Measurements from ENCODE around the gene TRAK2. TPM values are rescaled to one million over a fixed set of nuclear protein-coding genes. Genes with fewer than 3 reads are reported as not detected.

Gene TRAK2
- total RNA-seq, 1 donor from 2014 or later: 20.1 TPM

GRCh38 chr2:201467666-201468065 lies 16.4 kb upstream of the TRAK2 start:
- ChIA-PET CTCF (no interaction called here), POLR2A (interaction anchor here (0.7 kb wide), 1 partner anchor 16 kb away, joined by 4 read pairs; the partner anchor contains the start of genes STRADB and TRAK2)
- intact Hi-C loops (cut with micrococcal nuclease): no loop called here
- no peaks in the 10 kb centered on the region for H3K9me3 Mint-ChIP-seq
- ATAC-seq (ENCODE audit: low read depth): no peak
- DNase-seq: no peak
- no peak overlapping the region for H3K27ac Mint-ChIP-seq
- H3K4me1 Mint-ChIP-seq: no peaks in the 10 kb centered on the region
- no peaks in the 10 kb centered on the region for H3K27me3 Mint-ChIP-seq
- H3K4me3 Mint-ChIP-seq: no peak overlapping the region
- TF ChIP-seq CTCF (IDR thresholded peaks at IDR 0.05): no peak
- peaks cover 78% of the 10 kb centered on the region for H3K36me3 Mint-ChIP-seq (ENCODE audit: low read depth)

GRCh38 chr2:201466050-201466675 lies 14.9 kb upstream of the TRAK2 start:
- ChIA-PET POLR2A (no interaction called here), CTCF (no interaction called here)
- ATAC-seq (ENCODE audit: low read depth) (no peak), DNase-seq (no peak)
- no peaks in the 10 kb centered on the region for H3K4me1 Mint-ChIP-seq
- peaks cover 4% of the 10 kb centered on the region for H3K9me3 Mint-ChIP-seq
- H3K27me3 Mint-ChIP-seq: no peaks in the 10 kb centered on the region
- no peak overlapping the region for H3K27ac Mint-ChIP-seq
- intact Hi-C loops (cut with micrococcal nuclease): no loop called here
- TF ChIP-seq CTCF (IDR thresholded peaks at IDR 0.05): no peak
- H3K4me3 Mint-ChIP-seq: no peak overlapping the region
- peaks cover 78% of the 10 kb centered on the region for H3K36me3 Mint-ChIP-seq (ENCODE audit: low read depth)

- no peaks in the 10 kb centered on the region for H3K27me3 Mint-ChIP-seq
- ATAC-seq (ENCODE audit: low read depth): no peak
- no peak overlapping the region for H3K27ac Mint-ChIP-seq
- H3K4me1 Mint-ChIP-seq: no peaks in the 10 kb centered on the region
- intact Hi-C loops (cut with micrococcal nuclease): no loop called here
- no peak for TF ChIP-seq CTCF (IDR thresholded peaks at IDR 0.05)
- no peak overlapping the region for H3K4me3 Mint-ChIP-seq
- no peak for DNase-seq
- CTCF ChIA-PET: no interaction called here
- peaks cover 76% of the 10 kb centered on the region for H3K36me3 Mint-ChIP-seq (ENCODE audit: low read depth)
- peaks cover 6% of the 10 kb centered on the region for H3K9me3 Mint-ChIP-seq
- POLR2A ChIA-PET: no interaction called here
Observed at GRCh38 chr2:201465524-201465971, 14.3 kb upstream of the TRAK2 start.

GRCh38 chr2:201464547-201464946 lies 13.3 kb upstream of the TRAK2 start:
- peaks cover 75% of the 10 kb centered on the region for H3K36me3 Mint-ChIP-seq (ENCODE audit: low read depth)
- TF ChIP-seq CTCF (IDR thresholded peaks at IDR 0.05): no peak
- ChIA-PET CTCF (no interaction called here), POLR2A (no interaction called here)
- no peak overlapping the region for H3K27ac Mint-ChIP-seq
- intact Hi-C loops (cut with micrococcal nuclease): no loop called here
- no peak for DNase-seq
- ATAC-seq (ENCODE audit: low read depth): no peak
- H3K4me1 Mint-ChIP-seq: no peaks in the 10 kb centered on the region
- peaks cover 7% of the 10 kb centered on the region for H3K9me3 Mint-ChIP-seq
- no peak overlapping the region for H3K4me3 Mint-ChIP-seq
- H3K27me3 Mint-ChIP-seq: no peaks in the 10 kb centered on the region

GRCh38 chr2:201460532-201460931 lies 9.3 kb upstream of the TRAK2 start:
- peaks cover 59% of the 10 kb centered on the region for H3K36me3 Mint-ChIP-seq (ENCODE audit: low read depth)
- peaks cover 7% of the 10 kb centered on the region for H3K9me3 Mint-ChIP-seq
- intact Hi-C loops (cut with micrococcal nuclease): no loop called here
- H3K4me1 Mint-ChIP-seq: no peaks in the 10 kb centered on the region
- ChIA-PET POLR2A (interaction anchor here (1.4 kb wide), 1 partner anchor 9 kb away, joined by 3 read pairs; the partner anchor contains the start of genes STRADB and TRAK2), CTCF (no interaction called here)
- H3K4me3 Mint-ChIP-seq: no peak overlapping the region
- no peaks in the 10 kb centered on the region for H3K27me3 Mint-ChIP-seq
- TF ChIP-seq CTCF (IDR thresholded peaks at IDR 0.05): no peak
- DNase-seq (no peak), ATAC-seq (ENCODE audit: low read depth) (no peak)
- no peak overlapping the region for H3K27ac Mint-ChIP-seq

All from activated B cell treated with CpG ODN at 0.5 μM for 24 hours (primary cell).